Central memory CD8-positive, alpha-beta T cell (primary cell): ENCODE results near the gene METRN.

Experiments
- ATAC-seq: fragments of 150-1000 bp; cut with Tn5 transposase; replicated peaks from 2 replicates; pipeline ENCODE4 v1.10.0; 2022; ENCODE audit warnings: mild to moderate bottlenecking, moderate FRiP score, moderate number of reproducible peaks; ENCODE audit not compliant: poor library complexity, severe bottlenecking; ENCODE audit errors: extremely low read depth
- DNase-seq, 2 donors: peaks; one replicate each; pipeline ENCODE4 v3.0.0; 2021; ENCODE audit warnings: low spot score in 2 of 2
- H3K27ac Mint-ChIP-seq: one replicate; pipeline ENCODE4 v1.8.0; 2022; ENCODE audit warnings: low read depth, mild to moderate bottlenecking, moderate library complexity, mixed read lengths
- H3K27me3 Mint-ChIP-seq: one replicate; pipeline ENCODE4 v1.8.0; 2022; ENCODE audit warnings: mixed read lengths
- H3K36me3 Mint-ChIP-seq: one replicate; pipeline ENCODE4 v1.8.0; 2022; ENCODE audit warnings: mild to moderate bottlenecking, moderate library complexity, mixed read lengths; ENCODE audit not compliant: insufficient read depth
- H3K4me1 Mint-ChIP-seq: one replicate; pipeline ENCODE4 v1.8.0; 2022; ENCODE audit warnings: mixed read lengths
- H3K4me3 Mint-ChIP-seq: one replicate; pipeline ENCODE4 v1.8.0; 2022; ENCODE audit warnings: mild to moderate bottlenecking, moderate library complexity, mixed read lengths
- H3K9me3 Mint-ChIP-seq: one replicate; pipeline ENCODE4 v1.8.0; 2022; ENCODE audit warnings: mixed read lengths

METRN gene

DNA sequence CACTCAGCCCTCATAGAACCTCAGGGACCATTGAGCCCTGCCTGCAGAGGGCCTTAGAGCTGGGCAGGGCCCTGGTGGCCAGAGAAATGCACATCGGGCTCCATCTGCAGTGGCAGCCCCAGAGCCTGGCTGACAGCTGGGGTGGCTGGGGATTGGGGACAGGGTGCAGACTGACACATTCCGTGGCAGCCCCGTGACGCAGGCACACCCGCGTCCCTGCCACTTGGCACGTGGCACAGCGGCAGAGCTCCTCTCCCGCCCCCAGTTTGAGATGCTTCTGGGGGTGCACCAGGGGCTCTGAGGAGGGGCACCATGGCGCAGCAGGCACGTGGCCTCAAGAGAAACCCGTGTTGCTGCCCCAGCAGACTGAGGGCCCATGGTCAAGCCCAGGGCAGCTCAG is 11.5 kb upstream of the METRN start:
- Mint-ChIP-seq H3K27me3 (peaks cover 36% of the 10 kb centered on the region), H3K36me3 (peaks cover 4% of the 10 kb centered on the region)
- ATAC-seq = no peak

DNA sequence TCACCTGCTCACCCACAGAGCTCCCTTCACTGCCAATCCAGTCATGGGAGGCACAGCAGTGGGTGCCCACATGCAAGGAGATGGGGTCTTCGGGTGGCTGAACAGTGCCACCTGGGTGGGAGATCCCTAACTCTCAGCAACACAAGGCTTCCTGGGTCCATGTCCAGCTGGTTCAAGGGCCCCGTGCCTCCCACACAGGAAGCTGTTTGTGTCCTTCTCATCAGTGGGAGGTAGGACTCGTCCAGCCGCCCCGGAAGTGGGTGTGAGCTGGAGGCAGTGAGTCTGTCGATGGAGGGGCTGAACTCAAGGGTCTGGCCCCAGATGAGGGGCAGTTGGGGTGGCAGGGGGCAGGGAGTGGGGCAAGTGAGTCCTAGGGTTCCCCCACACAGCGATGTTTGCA is 10.9 kb upstream of the METRN start:
- no peak overlapping the region for H3K4me3 Mint-ChIP-seq
- H3K4me1 Mint-ChIP-seq = no peaks in the 10 kb centered on the region
- ATAC-seq = no peak
- H3K27ac Mint-ChIP-seq = no peak overlapping the region
- peaks cover 4% of the 10 kb centered on the region for H3K36me3 Mint-ChIP-seq
- no peaks in the 10 kb centered on the region for H3K9me3 Mint-ChIP-seq
- H3K27me3 Mint-ChIP-seq = peaks cover 42% of the 10 kb centered on the region
- DNase-seq = no peak

More for the DNA sequence above, 11.5 kb upstream of the METRN start:
- Mint-ChIP-seq H3K4me3 (no peak overlapping the region), H3K9me3 (no peaks in the 10 kb centered on the region), H3K27ac (no peak overlapping the region), H3K4me1 (no peaks in the 10 kb centered on the region)
- no peak for DNase-seq

DNA sequence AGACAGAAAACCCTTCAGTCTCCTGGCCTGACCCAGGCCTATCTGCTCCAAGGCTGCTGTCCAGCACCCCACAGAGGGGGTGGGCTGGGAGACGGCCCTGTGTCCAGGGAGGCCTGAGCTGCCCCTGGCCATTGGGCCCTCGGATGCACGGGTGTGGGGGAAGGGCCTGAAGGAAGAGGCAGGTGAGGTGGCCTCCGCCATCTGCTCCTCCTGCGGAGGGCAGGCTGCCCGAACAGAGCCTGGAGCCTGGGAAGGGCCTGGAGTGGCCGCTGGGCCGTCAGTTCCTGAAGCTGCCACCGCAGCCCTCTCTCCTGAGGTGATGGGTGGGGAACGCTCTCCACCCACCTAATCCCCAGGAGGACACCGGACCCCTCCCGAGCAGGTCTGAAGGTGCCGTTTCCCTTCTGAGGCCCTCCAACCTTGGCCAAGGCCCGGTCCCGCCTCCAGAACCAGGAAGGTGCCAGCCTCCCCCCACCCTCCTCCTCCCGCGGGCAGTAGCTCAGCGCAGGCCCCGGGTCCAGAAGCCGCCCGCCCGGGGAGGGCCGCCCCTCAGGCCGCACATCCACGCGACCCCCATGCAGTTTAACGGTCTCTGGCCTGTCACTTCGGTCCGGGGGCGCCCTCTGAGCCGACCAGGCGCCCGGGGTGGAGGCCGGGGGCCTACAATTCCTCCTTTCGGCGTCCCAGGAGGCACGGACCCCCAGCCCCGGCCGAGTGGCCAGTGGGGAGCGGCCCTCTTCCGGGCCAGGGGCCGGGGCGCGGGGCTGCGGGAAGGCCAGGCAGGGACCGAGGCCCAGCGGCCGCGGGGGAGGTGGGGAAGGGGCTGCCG is 10.2 kb upstream of the METRN start:
- ATAC-seq = no peak
- H3K27me3 Mint-ChIP-seq = peaks cover 49% of the 10 kb centered on the region

GRCh38 chr16:705431-706188 is 9.3 kb upstream of the METRN start, which contains the start of gene FBXL16:
Gene FBXL16, minus strand, starts transcription at chr16:705801. Its CDS starts 8,396 bp downstream, at chr16:697405.
- no peaks in the 10 kb centered on the region for H3K9me3 Mint-ChIP-seq
- H3K27me3 Mint-ChIP-seq = peaks cover 52% of the 10 kb centered on the region
- no peak within 1 kb of the TSS for H3K4me3 Mint-ChIP-seq
- peaks cover 4% of the 10 kb centered on the region for H3K36me3 Mint-ChIP-seq
- ATAC-seq (no peak), DNase-seq (no peak)
- no peaks in the 10 kb centered on the region for H3K4me1 Mint-ChIP-seq
- no peak within 1 kb of the TSS for H3K27ac Mint-ChIP-seq

More for the DNA sequence above, 10.2 kb upstream of the METRN start:
- Mint-ChIP-seq H3K9me3 (no peaks in the 10 kb centered on the region), H3K4me1 (no peaks in the 10 kb centered on the region), H3K27ac (no peak overlapping the region), H3K4me3 (no peak overlapping the region), H3K36me3 (peaks cover 4% of the 10 kb centered on the region)
- no peak for DNase-seq

DNA sequence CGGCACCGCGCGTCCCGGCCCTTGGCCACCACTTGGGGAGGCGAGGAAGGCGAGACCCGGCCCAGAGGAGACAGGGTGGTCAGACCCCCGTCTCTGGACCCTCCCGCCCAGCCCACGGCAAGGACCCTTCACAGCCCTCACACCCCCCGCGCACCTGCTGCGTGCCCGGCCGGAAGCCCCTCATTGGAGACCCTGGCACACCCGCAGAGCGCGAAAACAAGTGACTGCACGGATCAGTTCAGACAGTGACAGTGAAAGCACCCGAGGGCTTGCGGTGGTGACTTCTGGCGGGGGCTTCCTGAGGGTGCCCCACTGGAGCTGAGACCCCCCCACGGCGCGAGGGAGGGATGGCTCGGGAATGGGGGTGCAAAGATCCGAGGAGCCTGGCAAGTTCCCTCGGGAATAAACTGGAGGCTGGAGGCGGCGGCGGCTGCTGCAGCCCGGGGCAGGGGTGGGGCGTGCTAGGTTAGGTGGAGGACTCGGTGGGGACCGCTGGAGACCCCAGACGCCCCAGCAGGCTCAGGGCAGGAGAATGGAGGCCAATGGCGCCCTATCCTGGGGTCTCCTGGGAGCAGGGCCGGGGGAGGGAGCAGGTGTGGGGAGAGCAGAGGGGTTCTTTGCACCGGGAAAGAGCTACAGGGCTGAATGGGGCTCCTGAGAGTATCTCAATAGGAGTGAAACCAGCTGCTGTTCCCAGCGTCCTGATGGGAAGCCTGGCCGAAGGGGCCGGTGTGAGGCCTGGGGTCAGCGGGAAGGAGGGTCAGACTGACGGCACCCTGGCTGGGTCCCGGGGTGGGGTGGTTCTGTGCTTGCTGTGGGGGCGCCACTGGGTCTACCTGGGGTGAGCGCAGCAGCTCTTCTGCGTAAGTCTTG is 8.5 kb upstream of the METRN start:
- H3K4me3 Mint-ChIP-seq = no peak overlapping the region
- ATAC-seq (no peak), DNase-seq (no peak)
- H3K9me3 Mint-ChIP-seq = no peaks in the 10 kb centered on the region
- no peak overlapping the region for H3K27ac Mint-ChIP-seq
- H3K4me1 Mint-ChIP-seq = no peaks in the 10 kb centered on the region
- H3K36me3 Mint-ChIP-seq = peaks cover 4% of the 10 kb centered on the region
- H3K27me3 Mint-ChIP-seq = peaks cover 52% of the 10 kb centered on the region

- Mint-ChIP-seq H3K4me3 (no peak overlapping the region), H3K27me3 (peaks cover 48% of the 10 kb centered on the region)
Measured at GRCh38 chr16:707062-707538, 7.8 kb upstream of the METRN start.

GRCh38 chr16:708019-708418 is 6.9 kb upstream of the METRN start:
- Mint-ChIP-seq H3K27ac (no peak overlapping the region), H3K9me3 (no peaks in the 10 kb centered on the region), H3K4me3 (peak overlapping the region; percentile 5), H3K27me3 (peaks cover 39% of the 10 kb centered on the region), H3K4me1 (no peaks in the 10 kb centered on the region), H3K36me3 (peaks cover 1% of the 10 kb centered on the region)
- ATAC-seq (no peak), DNase-seq (no peak)

More at GRCh38 chr16:707062-707538, 7.8 kb upstream of the METRN start:
- no peaks in the 10 kb centered on the region for H3K4me1 Mint-ChIP-seq
- peaks cover 4% of the 10 kb centered on the region for H3K36me3 Mint-ChIP-seq
- H3K9me3 Mint-ChIP-seq = no peaks in the 10 kb centered on the region
- no peak for ATAC-seq
- no peak overlapping the region for H3K27ac Mint-ChIP-seq
- no peak for DNase-seq

GRCh38 chr16:708959-709358 is 6.0 kb upstream of the METRN start:
- peaks cover 36% of the 10 kb centered on the region for H3K27me3 Mint-ChIP-seq
- ATAC-seq (no peak), DNase-seq (no peak)
- peaks cover 1% of the 10 kb centered on the region for H3K36me3 Mint-ChIP-seq
- H3K4me3 Mint-ChIP-seq = no peak overlapping the region
- H3K27ac Mint-ChIP-seq = no peak overlapping the region
- no peaks in the 10 kb centered on the region for H3K9me3 Mint-ChIP-seq
- no peaks in the 10 kb centered on the region for H3K4me1 Mint-ChIP-seq

DNA sequence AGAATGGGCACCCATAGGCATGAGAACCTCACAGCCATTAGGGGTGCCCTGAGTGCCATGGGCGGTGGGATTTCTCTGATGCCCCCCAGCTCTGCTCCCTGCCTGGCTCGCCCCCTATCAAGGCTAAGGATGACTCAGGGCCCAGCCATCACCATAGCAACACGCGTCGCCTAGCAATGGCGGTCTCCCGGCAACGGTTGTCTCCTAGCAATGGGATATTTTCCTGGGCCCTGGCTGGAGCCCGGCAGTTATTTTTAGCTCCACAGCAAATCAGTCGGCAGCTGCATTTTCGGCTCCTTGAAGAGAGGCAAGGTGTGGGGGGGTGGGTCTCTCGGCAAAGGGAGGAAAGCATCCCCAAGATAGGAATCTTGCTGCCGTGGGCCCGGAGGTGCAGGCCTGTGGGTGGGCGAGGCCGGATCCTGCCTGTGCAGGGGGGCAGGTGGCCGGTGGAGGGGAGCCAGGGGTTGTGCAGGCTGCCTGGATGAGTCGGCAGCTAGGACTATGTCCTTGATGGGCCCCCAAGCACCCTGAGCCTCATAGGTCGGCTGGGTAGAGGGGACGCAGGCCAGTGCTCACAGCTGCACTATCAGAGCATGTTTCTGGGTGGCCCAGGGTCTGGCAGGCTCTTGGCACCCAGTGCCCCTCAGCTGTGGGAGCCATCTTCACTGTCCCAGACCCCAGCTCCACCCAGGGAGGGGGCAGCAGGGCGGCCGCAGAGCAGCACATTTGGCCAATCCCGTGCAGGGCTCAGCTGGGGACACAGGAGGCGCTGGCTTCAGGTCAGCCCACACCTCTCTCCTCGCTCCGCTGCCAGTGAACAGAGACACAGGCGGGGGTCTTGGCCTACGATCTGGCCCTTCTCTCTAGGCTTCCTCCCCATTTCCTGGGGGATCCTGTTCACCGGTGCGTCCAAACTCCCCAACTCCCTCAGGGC is 5.1 kb upstream of the METRN start:
- ATAC-seq (no peak), DNase-seq (no peak)
- Mint-ChIP-seq H3K4me1 (no peaks in the 10 kb centered on the region), H3K27me3 (peaks cover 36% of the 10 kb centered on the region), H3K4me3 (no peak overlapping the region), H3K9me3 (no peaks in the 10 kb centered on the region), H3K36me3 (no peaks in the 10 kb centered on the region), H3K27ac (no peak overlapping the region)

- DNase-seq (no peak), ATAC-seq (no peak)
- H3K27me3 Mint-ChIP-seq = peaks cover 36% of the 10 kb centered on the region
- no peak overlapping the region for H3K4me3 Mint-ChIP-seq
- H3K9me3 Mint-ChIP-seq = no peaks in the 10 kb centered on the region
- H3K36me3 Mint-ChIP-seq = no peaks in the 10 kb centered on the region
- H3K4me1 Mint-ChIP-seq = no peaks in the 10 kb centered on the region
- H3K27ac Mint-ChIP-seq = no peak overlapping the region
Measured at GRCh38 chr16:710500-711075, 4.3 kb upstream of the METRN start.

DNA sequence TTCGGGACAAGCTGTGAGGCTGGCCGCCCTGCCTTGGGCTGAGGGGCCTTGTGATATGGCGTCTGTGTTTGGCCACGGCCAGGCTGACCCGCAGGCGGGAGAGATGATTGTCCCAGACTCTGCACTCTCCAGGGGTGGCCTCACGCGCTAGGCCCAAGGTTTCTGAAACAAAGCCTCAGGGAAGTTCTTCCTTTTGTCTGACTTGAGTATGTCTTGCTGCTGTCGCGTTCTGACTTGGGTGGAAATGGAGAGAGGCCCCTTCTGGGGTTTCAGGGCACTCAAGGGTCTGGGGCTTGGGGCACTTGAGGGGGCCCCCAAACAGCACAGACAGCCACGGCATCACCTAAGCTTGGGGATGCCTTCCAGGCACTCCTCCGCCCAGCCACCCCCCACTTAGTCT is 3.8 kb upstream of the METRN start:
- Mint-ChIP-seq H3K36me3 (no peaks in the 10 kb centered on the region), H3K9me3 (no peaks in the 10 kb centered on the region), H3K4me3 (no peak overlapping the region), H3K4me1 (peaks cover 2% of the 10 kb centered on the region), H3K27me3 (peaks cover 36% of the 10 kb centered on the region), H3K27ac (no peak overlapping the region)
- ATAC-seq = no peak
- DNase-seq = no peak
